ENCODE measurements around the gene CRYGA. TPM values are rescaled to one million over a fixed set of nuclear protein-coding genes. Genes with fewer than 3 reads are reported as not detected.

Gene CRYGA
- total RNA-seq, 2 donors from 2014 or later: not detected

- H3K4me3 ChIP-seq: no peak overlapping the region
- no peaks in the 10 kb centered on the region for H3K9me3 ChIP-seq
- TF ChIP-seq POLR2A (IDR thresholded peaks at IDR 0.05) (no peak), POLR2AphosphoS5 (IDR thresholded peaks at IDR 0.05) (no peak), CTCF (IDR thresholded peaks at IDR 0.05) (no peak)
- 78% methylated on average over 9 of the region's 9 CpGs for WGBS
- no peak for DNase-seq (ENCODE audit: low spot score)
- no peak overlapping the region for H3K27ac ChIP-seq
- intact Hi-C loops (cut with DNase I): no loop called here
- H3K36me3 ChIP-seq: no peaks in the 10 kb centered on the region
- no peaks in the 10 kb centered on the region for H3K27me3 ChIP-seq (replicated peaks; ENCODE audit: insufficient read depth)
- no peaks in the 10 kb centered on the region for H3K4me1 ChIP-seq (replicated peaks)
Observed at GRCh38 chr2:208174144-208174543, 10.8 kb upstream of the CRYGA start.

GRCh38 chr2:208172125-208172524, 8.7 kb upstream of the CRYGA start:
- Histone ChIP-seq H3K9me3 (no peaks in the 10 kb centered on the region), H3K4me1 (replicated peaks) (no peaks in the 10 kb centered on the region), H3K27ac (no peak overlapping the region), H3K36me3 (no peaks in the 10 kb centered on the region), H3K4me3 (no peak overlapping the region), H3K27me3 (replicated peaks; ENCODE audit: insufficient read depth) (no peaks in the 10 kb centered on the region)
- intact Hi-C loops (cut with DNase I): no loop called here
- WGBS: 68% methylated on average over 4 of the region's 4 CpGs
- TF ChIP-seq CTCF (IDR thresholded peaks at IDR 0.05) (no peak), POLR2A (IDR thresholded peaks at IDR 0.05) (no peak), POLR2AphosphoS5 (IDR thresholded peaks at IDR 0.05) (no peak)
- DNase-seq (ENCODE audit: low spot score): no peak

GRCh38 chr2:208164951-208165755, 1.8 kb upstream of the CRYGA start:
- Histone ChIP-seq H3K27ac (no peak overlapping the region), H3K9me3 (no peaks in the 10 kb centered on the region), H3K27me3 (replicated peaks; ENCODE audit: insufficient read depth) (no peaks in the 10 kb centered on the region), H3K4me3 (no peak overlapping the region), H3K36me3 (no peaks in the 10 kb centered on the region), H3K4me1 (replicated peaks) (no peaks in the 10 kb centered on the region)
- intact Hi-C loops (cut with DNase I): no loop called here
- TF ChIP-seq POLR2A (IDR thresholded peaks at IDR 0.05): no peak
- no peak for DNase-seq (ENCODE audit: low spot score)
- WGBS: 89% methylated on average over 2 of the region's 2 CpGs

GRCh38 chr2:208156439-208156838, 7.0 kb downstream of the CRYGA start:
- WGBS: 71% methylated on average over 2 of the region's 2 CpGs
- intact Hi-C loops (cut with DNase I): no loop called here
- TF ChIP-seq POLR2AphosphoS5 (IDR thresholded peaks at IDR 0.05): no peak
- no peak for TF ChIP-seq POLR2A (IDR thresholded peaks at IDR 0.05)
- TF ChIP-seq CTCF (IDR thresholded peaks at IDR 0.05): no peak

GRCh38 chr2:208153156-208153555, 10.2 kb downstream of the CRYGA start:
- Histone ChIP-seq H3K36me3 (no peaks in the 10 kb centered on the region), H3K27me3 (replicated peaks; ENCODE audit: insufficient read depth) (no peaks in the 10 kb centered on the region), H3K4me1 (replicated peaks) (no peaks in the 10 kb centered on the region), H3K27ac (no peak overlapping the region), H3K4me3 (no peak overlapping the region), H3K9me3 (no peaks in the 10 kb centered on the region)
- no peak for DNase-seq (ENCODE audit: low spot score)
- intact Hi-C loops (cut with DNase I): no loop called here
- TF ChIP-seq POLR2AphosphoS5 (IDR thresholded peaks at IDR 0.05) (no peak), CTCF (IDR thresholded peaks at IDR 0.05) (no peak), POLR2A (IDR thresholded peaks at IDR 0.05) (no peak)

More at GRCh38 chr2:208156439-208156838, 7.0 kb downstream of the CRYGA start:
- no peaks in the 10 kb centered on the region for H3K9me3 ChIP-seq
- no peak for DNase-seq (ENCODE audit: low spot score)
- H3K27ac ChIP-seq: no peak overlapping the region
- H3K36me3 ChIP-seq: no peaks in the 10 kb centered on the region
- no peaks in the 10 kb centered on the region for H3K4me1 ChIP-seq (replicated peaks)
- H3K4me3 ChIP-seq: no peak overlapping the region
- no peaks in the 10 kb centered on the region for H3K27me3 ChIP-seq (replicated peaks; ENCODE audit: insufficient read depth)

All from prostate gland (tissue), 2 donors.